ENCODE data around the gene NAP1L5.

GRCh38 chr4:88693792-88694191, 3.8 kb downstream of the NAP1L5 start:
- TF ChIP-seq EP300 (IDR thresholded peaks at IDR 0.05) (no peak), POLR2A (IDR thresholded peaks at IDR 0.05) (no peak), CTCF (IDR thresholded peaks at IDR 0.05) (no peak), POLR2AphosphoS5 (IDR thresholded peaks at IDR 0.05) (no peak)

Measured in gastroesophageal sphincter (tissue), 3 donors.